Measurements from ENCODE around the gene CDH24. TPM values are rescaled to one million over a fixed set of nuclear protein-coding genes. Genes with fewer than 3 reads are reported as not detected.
A peak's percentile ranks its signal among the peaks of the same experiment; 100 is the strongest.

The CDH24 gene
- total RNA-seq, 1 donor from 2014 or later, result 5.9 TPM

DNA sequence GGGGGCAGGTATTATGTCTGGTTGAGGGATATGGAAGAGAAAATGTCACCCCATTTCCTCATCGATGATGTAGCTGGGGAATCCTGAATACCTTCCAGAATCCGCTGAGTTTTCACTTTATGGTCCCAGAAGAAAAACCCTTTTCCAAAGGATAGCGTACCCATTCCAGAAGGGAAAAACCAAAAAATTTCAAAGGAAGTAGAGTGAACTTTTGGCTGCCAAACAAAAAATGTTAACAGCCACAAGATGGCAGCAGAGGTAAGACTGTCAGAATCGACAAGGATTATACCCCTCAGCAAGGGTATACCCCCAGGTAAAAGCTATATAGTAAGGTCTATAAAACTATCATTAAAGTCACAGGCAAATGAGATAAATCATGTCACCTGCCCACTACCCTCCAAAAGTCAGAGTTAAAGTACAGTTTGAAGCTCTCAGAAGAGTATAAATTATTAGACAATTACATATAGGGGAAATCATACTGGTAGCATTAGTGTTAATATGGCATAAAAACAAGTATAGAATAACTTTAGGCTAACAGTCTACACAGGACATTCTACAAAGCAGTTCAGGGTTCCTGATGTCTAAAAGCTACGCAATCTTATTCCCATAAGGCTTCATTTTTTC, 19.6 kb upstream of the CDH24 start:
- intact Hi-C loops (cut with DNase I), result no loop called here
- H3K27me3 ChIP-seq, result no peaks in the 10 kb centered on the region
- H3K36me3 ChIP-seq, result peaks cover 90 to 94% of the 10 kb centered on the region in 2 donors
- H3K27ac ChIP-seq, result peak overlapping the region; percentile 10 to 30
- TF ChIP-seq, protein P1, sequence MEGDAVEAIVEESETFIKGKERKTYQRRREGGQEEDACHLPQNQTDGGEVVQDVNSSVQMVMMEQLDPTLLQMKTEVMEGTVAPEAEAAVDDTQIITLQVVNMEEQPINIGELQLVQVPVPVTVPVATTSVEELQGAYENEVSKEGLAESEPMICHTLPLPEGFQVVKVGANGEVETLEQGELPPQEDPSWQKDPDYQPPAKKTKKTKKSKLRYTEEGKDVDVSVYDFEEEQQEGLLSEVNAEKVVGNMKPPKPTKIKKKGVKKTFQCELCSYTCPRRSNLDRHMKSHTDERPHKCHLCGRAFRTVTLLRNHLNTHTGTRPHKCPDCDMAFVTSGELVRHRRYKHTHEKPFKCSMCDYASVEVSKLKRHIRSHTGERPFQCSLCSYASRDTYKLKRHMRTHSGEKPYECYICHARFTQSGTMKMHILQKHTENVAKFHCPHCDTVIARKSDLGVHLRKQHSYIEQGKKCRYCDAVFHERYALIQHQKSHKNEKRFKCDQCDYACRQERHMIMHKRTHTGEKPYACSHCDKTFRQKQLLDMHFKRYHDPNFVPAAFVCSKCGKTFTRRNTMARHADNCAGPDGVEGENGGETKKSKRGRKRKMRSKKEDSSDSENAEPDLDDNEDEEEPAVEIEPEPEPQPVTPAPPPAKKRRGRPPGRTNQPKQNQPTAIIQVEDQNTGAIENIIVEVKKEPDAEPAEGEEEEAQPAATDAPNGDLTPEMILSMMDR (IDR thresholded peaks at IDR 0.05), result peak; percentile 21 to 67 (median 54)
- H3K4me1 ChIP-seq, result peaks cover 7 to 9% of the 10 kb centered on the region in 2 donors
- no peaks in the 10 kb centered on the region for H3K9me3 ChIP-seq
- no peak overlapping the region for H3K4me3 ChIP-seq
- no peak for DNase-seq (ENCODE audit: low spot score in 2 of 2)

DNA sequence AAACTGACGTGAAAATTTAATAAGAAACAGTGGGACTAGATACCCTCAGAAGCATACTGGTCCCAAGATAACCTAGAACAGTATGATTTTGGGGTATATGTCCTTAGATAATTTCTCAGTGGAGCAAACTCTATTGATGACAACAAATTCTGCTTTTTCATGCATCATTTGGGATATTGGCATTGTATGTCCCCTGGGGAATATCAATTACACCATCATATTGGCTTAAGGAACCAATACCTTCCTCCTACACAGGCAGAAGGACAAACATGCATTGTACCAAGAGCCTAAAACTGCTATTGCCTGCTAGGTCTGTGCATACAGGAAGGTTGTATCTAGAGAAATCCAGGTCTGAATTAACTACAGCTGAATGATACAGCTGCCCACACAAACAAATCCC, 17.6 kb upstream of the CDH24 start:
- TF ChIP-seq, protein P1 (IDR thresholded peaks at IDR 0.05), result no peak
- DNase-seq (ENCODE audit: low spot score in 2 of 2), result no peak
- peaks cover 11 to 16% of the 10 kb centered on the region in 2 donors for H3K4me1 ChIP-seq
- peaks cover 70 to 74% of the 10 kb centered on the region in 2 donors for H3K36me3 ChIP-seq
- no peak overlapping the region for H3K4me3 ChIP-seq
- no peaks in the 10 kb centered on the region for H3K27me3 ChIP-seq
- H3K9me3 ChIP-seq, result no peaks in the 10 kb centered on the region
- intact Hi-C loops (cut with DNase I), result no loop called here
- H3K27ac ChIP-seq, result no peak overlapping the region

DNA sequence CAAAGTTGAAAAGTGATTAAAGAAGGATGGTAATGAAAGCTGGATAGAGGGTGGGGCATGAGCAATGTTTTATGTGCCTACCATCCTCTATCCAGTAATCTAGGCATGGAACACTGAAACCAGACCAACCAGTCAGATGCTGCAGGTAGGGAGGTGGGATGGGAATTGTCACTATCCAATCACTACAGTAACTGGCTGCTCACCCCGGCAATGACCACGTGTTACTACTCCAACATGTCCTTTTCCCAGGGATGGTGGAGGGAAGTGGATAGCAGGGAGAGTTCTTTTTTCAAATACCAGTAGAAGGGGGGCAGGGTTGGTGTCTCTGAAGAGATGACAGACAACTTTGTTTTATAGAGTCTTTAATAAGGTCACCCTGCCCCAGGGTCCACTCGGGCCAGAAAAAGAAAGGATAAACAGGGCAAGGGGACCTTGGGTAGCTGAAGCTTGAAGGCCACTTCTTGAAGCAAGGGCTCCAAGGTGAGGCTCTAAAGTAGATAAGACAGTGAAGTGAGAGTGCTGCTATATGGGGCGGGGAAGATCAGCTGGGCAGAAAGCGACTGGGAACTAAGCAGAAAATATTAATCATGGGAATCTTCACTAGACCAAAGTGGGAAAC, 14.7 kb upstream of the CDH24 start:
- no peaks in the 10 kb centered on the region for H3K27me3 ChIP-seq
- H3K4me3 ChIP-seq, result peak overlapping the region; percentile 73 to 76
- TF ChIP-seq, protein P1 (IDR thresholded peaks at IDR 0.05), result no peak
- H3K4me1 ChIP-seq, result peaks cover 7 to 17% of the 10 kb centered on the region in 2 donors
- no peaks in the 10 kb centered on the region for H3K9me3 ChIP-seq
- peaks cover 56 to 61% of the 10 kb centered on the region in 2 donors for H3K36me3 ChIP-seq
- intact Hi-C loops (cut with DNase I), result loop anchor here (2.0 kb wide), 1 partner anchor 23 kb away; the partner anchor contains the start of genes ACIN1 and C14orf119
- H3K27ac ChIP-seq, result peak overlapping the region; percentile 79 to 82
- DNase-seq (ENCODE audit: low spot score in 2 of 2), result peak in 1 of 2 donors; percentile 35

DNA sequence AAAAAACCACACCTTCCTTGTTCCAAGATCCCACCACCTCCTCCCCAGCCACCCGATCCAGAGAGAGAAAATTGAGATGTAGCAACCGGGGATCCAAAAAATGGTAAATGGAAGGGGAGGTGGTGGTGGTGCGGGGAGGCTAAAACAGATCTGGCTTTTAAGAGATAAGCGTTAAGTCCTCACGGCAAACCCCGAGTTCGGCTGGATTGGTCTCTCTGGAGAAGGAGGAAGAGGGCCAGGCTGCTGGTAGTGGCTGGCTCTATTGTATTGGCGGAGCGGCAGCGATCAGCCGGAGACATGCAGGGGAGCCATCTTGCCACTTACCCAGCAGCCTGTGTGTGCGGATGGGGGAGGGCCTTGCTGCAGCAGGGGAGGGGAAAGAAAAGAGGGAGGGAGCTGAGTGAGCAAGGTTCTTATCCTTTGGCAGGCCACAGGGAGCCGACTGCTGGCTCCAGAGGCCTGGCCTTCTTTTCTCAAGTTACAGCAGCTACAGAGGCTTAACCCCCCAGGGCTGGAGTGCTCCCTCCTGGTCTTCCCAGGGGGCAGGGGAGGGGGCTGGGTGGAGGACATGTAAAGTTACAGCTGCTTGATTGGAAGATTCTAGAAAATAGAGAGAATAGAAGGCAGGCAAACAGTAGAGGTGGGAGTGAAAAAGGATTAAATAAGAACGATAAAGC, 14.1 kb upstream of the CDH24 start:
- H3K9me3 ChIP-seq, result no peaks in the 10 kb centered on the region
- peaks cover 7 to 17% of the 10 kb centered on the region in 2 donors for H3K4me1 ChIP-seq
- H3K27ac ChIP-seq, result peak overlapping the region; percentile 79 to 82
- H3K36me3 ChIP-seq, result peaks cover 57 to 61% of the 10 kb centered on the region in 2 donors
- intact Hi-C loops (cut with DNase I), result loop anchor here (2.0 kb wide), 1 partner anchor 23 kb away; the partner anchor contains the start of genes ACIN1 and C14orf119
- H3K4me3 ChIP-seq, result peak overlapping the region; percentile 73 to 76
- TF ChIP-seq, protein P1 (IDR thresholded peaks at IDR 0.05), result peak in 2 of 3 experiments; percentile 1 to 13
- no peaks in the 10 kb centered on the region for H3K27me3 ChIP-seq
- DNase-seq (ENCODE audit: low spot score in 2 of 2), result peak; percentile 65 to 92

DNA sequence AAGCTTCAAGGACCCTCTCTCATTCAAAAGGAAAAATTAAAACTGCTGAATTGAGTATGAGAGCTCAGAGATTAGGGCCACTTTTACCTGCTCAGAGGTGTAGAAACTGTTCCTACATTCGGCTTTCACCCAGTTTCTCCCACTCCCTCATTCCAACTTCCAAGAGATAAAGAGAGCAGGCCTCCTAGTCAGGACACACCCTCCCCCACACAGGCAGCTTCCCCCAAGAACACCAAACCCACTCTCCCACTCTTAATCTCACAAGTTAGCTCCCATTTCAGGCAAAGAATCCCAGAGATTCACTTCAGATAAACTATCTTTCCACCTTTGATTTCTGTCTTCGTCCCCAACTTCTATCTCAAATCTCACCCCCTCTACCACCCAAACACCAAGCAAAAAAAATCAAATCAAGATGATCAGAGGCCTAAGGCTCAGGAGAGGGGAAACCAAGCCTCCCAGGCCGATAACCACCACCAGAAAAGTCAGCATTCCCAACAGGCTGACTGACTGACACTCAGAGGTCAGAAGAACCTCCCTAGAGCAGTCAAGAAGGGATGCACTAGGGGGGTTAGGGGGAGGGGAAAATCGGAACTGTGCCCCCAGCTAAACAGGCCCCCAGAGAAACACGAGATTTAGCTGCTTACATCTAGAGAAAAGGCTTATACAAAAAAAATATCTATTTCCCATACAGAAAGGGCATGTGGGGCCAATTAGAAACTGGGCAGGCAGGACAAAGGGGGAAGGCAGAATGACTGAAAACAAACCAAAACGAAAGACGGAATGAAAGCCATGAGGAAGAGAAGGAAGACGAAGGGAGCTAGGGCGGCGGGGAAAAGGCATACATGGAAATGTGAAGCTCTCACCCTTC, 13.2 kb upstream of the CDH24 start:
- peak overlapping the region; percentile 79 to 82 for H3K27ac ChIP-seq
- TF ChIP-seq, protein P1 (IDR thresholded peaks at IDR 0.05), result no peak

More for the DNA sequence above, 13.2 kb upstream of the CDH24 start:
- Histone ChIP-seq H3K36me3 (peaks cover 57 to 61% of the 10 kb centered on the region in 2 donors), H3K9me3 (no peaks in the 10 kb centered on the region), H3K4me3 (peak overlapping the region; percentile 73 to 76), H3K4me1 (peaks cover 7 to 17% of the 10 kb centered on the region in 2 donors), H3K27me3 (no peaks in the 10 kb centered on the region)
- intact Hi-C loops (cut with DNase I), result loop anchor here (2.0 kb wide), 1 partner anchor 24 kb away; the partner anchor contains the start of genes ACIN1 and C14orf119
- DNase-seq (ENCODE audit: low spot score in 2 of 2), result peak in 1 of 2 donors; percentile 37
